Measurements from ENCODE around the gene BCL6B.

BCL6B gene

DNA sequence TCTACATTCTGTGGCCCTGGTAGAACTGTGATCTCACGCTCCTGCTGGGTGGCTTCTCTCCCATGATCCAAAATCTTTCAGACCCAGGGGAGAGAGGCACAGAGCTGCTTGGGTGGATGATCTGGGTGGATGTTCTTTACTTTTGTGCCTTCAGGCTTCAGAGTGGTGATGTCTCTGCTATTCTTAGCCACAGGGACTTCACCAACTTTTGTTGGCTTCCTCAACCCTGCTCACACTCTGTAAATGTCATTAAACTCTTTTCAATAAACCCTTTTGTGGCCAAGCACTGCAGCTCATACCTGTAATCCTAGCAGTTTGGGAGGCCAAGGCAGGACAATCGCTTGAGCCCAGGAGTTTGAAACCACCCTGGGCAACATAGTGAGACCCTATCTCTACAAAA lies 49.6 kb downstream of the BCL6B start:
- H3K27ac ChIP-seq (ENCODE audit: low read depth, low read length, poor library complexity, severe bottlenecking): no peak overlapping the region
- H3K9me3 ChIP-seq (ENCODE audit: low read length): no peaks in the 10 kb centered on the region
- no peak overlapping the region for H3K9ac ChIP-seq (ENCODE audit: low read length)
- H3F3A ChIP-seq (ENCODE audit: insufficient read depth, low read length): no peaks in the 10 kb centered on the region
- H4K20me1 ChIP-seq (ENCODE audit: insufficient read depth, low read length): no peaks in the 10 kb centered on the region
- no peaks in the 10 kb centered on the region; the same call in 1 of the 2 replicates for H3K36me3 ChIP-seq (ENCODE audit: insufficient read depth, low read length)
- H2AFZ ChIP-seq (ENCODE audit: low read length): no peak overlapping the region
- TF ChIP-seq EZH2 (IDR thresholded peaks at IDR 0.05; ENCODE audit: borderline replicate concordance, low read length): no peak
- TF ChIP-seq, protein P1, sequence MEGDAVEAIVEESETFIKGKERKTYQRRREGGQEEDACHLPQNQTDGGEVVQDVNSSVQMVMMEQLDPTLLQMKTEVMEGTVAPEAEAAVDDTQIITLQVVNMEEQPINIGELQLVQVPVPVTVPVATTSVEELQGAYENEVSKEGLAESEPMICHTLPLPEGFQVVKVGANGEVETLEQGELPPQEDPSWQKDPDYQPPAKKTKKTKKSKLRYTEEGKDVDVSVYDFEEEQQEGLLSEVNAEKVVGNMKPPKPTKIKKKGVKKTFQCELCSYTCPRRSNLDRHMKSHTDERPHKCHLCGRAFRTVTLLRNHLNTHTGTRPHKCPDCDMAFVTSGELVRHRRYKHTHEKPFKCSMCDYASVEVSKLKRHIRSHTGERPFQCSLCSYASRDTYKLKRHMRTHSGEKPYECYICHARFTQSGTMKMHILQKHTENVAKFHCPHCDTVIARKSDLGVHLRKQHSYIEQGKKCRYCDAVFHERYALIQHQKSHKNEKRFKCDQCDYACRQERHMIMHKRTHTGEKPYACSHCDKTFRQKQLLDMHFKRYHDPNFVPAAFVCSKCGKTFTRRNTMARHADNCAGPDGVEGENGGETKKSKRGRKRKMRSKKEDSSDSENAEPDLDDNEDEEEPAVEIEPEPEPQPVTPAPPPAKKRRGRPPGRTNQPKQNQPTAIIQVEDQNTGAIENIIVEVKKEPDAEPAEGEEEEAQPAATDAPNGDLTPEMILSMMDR (IDR thresholded peaks at IDR 0.05; ENCODE audit: low read length): no peak
- peaks cover 8% of the 10 kb centered on the region; the same call in 1 of the 2 replicates for H3K27me3 ChIP-seq (ENCODE audit: insufficient read depth, low read length)
- no peaks in the 10 kb centered on the region for H3K4me1 ChIP-seq (ENCODE audit: insufficient read depth, low read length, severe bottlenecking)
- H3K4me3 ChIP-seq (ENCODE audit: low read depth, low read length, poor library complexity, severe bottlenecking): no peak overlapping the region
- no peaks in the 10 kb centered on the region for H3K79me2 ChIP-seq (ENCODE audit: insufficient read depth, low read length)
- H3K9me2 ChIP-seq (ENCODE audit: low read depth, low read length): no peaks in the 10 kb centered on the region
- no peak overlapping the region for H3K4me2 ChIP-seq (ENCODE audit: low read length)

DNA sequence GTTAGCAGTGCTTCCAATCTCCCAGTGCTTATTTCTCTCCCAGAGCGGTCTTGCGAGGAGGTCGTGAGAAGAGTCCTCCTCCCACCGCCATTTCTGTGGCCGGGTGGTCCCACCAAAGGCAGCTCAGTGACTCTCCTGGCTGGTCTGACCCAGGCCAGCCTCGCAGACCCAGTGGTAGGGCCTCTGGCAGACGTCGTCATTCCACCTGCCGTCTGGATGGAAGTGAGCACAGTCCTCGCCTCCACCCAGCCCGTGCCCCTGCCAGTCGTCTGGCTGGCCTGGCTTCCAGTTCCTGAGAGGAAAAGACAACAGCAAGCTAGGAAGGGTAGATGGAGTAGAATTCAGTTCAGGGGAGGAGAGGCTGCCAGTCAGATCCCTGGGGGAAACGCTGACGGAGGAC lies 52.1 kb downstream of the BCL6B start:
- Histone ChIP-seq H3K9me2 (ENCODE audit: low read depth, low read length) (no peaks in the 10 kb centered on the region), H3K4me2 (ENCODE audit: low read length) (no peak overlapping the region), H2AFZ (ENCODE audit: low read length) (no peak overlapping the region), H3K9me3 (ENCODE audit: low read length) (no peaks in the 10 kb centered on the region), H3K4me3 (ENCODE audit: low read depth, low read length, poor library complexity, severe bottlenecking) (no peak overlapping the region), H3F3A (ENCODE audit: insufficient read depth, low read length) (no peaks in the 10 kb centered on the region), H3K36me3 (ENCODE audit: insufficient read depth, low read length) (no peaks in the 10 kb centered on the region), H3K27me3 (ENCODE audit: insufficient read depth, low read length) (peaks cover 2% of the 10 kb centered on the region; the same call in 1 of the 2 replicates), H4K20me1 (ENCODE audit: insufficient read depth, low read length) (no peaks in the 10 kb centered on the region), H3K27ac (ENCODE audit: low read depth, low read length, poor library complexity, severe bottlenecking) (no peak overlapping the region), H3K4me1 (ENCODE audit: insufficient read depth, low read length, severe bottlenecking) (no peaks in the 10 kb centered on the region), H3K9ac (ENCODE audit: low read length) (no peak overlapping the region), H3K79me2 (ENCODE audit: insufficient read depth, low read length) (no peaks in the 10 kb centered on the region)
- TF ChIP-seq EZH2 (IDR thresholded peaks at IDR 0.05; ENCODE audit: borderline replicate concordance, low read length): no peak

DNA sequence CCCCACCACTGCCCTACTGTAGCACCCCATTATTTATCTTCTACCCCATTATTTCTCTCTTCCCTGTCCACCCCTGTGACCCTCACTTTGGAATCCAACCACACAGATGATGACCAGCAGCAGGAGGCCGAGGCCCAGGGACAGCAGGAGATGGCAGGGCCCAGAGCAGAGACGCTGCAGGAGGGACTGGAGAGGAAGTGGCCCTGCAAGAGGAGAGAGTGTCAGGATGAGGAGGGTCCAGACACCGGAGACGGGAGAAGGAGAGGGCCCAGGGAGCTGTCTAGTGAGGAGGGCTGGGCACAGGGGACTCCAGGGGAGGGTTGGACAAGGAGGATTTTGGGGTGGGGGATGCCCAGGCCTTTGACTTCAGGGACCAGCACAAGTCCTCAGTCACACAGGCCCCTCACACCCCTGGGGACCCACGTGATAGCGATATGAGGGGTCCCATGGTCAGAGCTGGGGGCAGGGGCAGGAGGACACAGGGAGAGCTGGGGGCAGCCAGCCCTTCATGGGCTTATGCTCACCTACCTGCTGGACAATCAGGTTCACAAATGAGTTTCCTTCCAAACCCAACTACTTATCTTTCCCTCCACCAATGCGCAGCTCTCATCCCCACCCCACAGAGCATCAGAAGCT lies 55.2 kb downstream of the BCL6B start:
- H3K9me2 ChIP-seq (ENCODE audit: low read depth, low read length): no peaks in the 10 kb centered on the region
- TF ChIP-seq, protein P1 (IDR thresholded peaks at IDR 0.05; ENCODE audit: low read length): no peak
- TF ChIP-seq EZH2 (IDR thresholded peaks at IDR 0.05; ENCODE audit: borderline replicate concordance, low read length): no peak
- H3K4me2 ChIP-seq (ENCODE audit: low read length): no peak overlapping the region
- no peak overlapping the region for H3K9ac ChIP-seq (ENCODE audit: low read length)
- H4K20me1 ChIP-seq (ENCODE audit: insufficient read depth, low read length): no peaks in the 10 kb centered on the region
- H3K79me2 ChIP-seq (ENCODE audit: insufficient read depth, low read length): no peaks in the 10 kb centered on the region
- H3K4me1 ChIP-seq (ENCODE audit: insufficient read depth, low read length, severe bottlenecking): no peaks in the 10 kb centered on the region
- H3K36me3 ChIP-seq (ENCODE audit: insufficient read depth, low read length): no peaks in the 10 kb centered on the region
- peaks cover 2% of the 10 kb centered on the region; the same call in 1 of the 2 replicates for H3K27me3 ChIP-seq (ENCODE audit: insufficient read depth, low read length)
- no peak overlapping the region for H3K27ac ChIP-seq (ENCODE audit: low read depth, low read length, poor library complexity, severe bottlenecking)
- H2AFZ ChIP-seq (ENCODE audit: low read length): no peak overlapping the region
- no peaks in the 10 kb centered on the region for H3F3A ChIP-seq (ENCODE audit: insufficient read depth, low read length)
- no peaks in the 10 kb centered on the region for H3K9me3 ChIP-seq (ENCODE audit: low read length)
- H3K4me3 ChIP-seq (ENCODE audit: low read depth, low read length, poor library complexity, severe bottlenecking): no peak overlapping the region

DNA sequence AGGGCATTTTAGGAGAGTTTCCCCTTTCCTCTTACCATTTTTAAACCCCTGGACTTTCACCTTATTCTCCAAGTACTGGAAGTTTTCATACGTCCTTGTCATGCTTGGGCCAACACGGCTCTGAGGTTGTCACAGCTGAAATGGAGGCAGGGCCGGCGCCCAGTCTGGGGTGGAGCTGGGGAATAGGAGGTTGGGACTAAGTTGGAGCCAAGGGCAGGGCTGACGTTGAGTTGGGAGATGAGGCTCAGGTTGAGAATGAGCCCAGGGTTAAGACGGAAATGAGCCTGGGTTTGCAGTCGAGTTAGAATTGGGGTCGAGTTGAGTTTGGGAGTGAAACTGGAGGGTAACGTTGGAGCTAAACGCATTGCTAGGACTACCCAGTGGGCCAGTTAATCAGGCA lies 55.9 kb downstream of the BCL6B start:
- no peak overlapping the region for H3K9ac ChIP-seq (ENCODE audit: low read length)
- H2AFZ ChIP-seq (ENCODE audit: low read length): no peak overlapping the region
- H4K20me1 ChIP-seq (ENCODE audit: insufficient read depth, low read length): no peaks in the 10 kb centered on the region
- peaks cover 2% of the 10 kb centered on the region; the same call in 1 of the 2 replicates for H3K27me3 ChIP-seq (ENCODE audit: insufficient read depth, low read length)
- H3K4me1 ChIP-seq (ENCODE audit: insufficient read depth, low read length, severe bottlenecking): no peaks in the 10 kb centered on the region
- H3K79me2 ChIP-seq (ENCODE audit: insufficient read depth, low read length): no peaks in the 10 kb centered on the region
- TF ChIP-seq, protein P1 (IDR thresholded peaks at IDR 0.05; ENCODE audit: low read length): no peak
- no peak overlapping the region for H3K27ac ChIP-seq (ENCODE audit: low read depth, low read length, poor library complexity, severe bottlenecking)
- no peak overlapping the region for H3K4me2 ChIP-seq (ENCODE audit: low read length)
- H3K36me3 ChIP-seq (ENCODE audit: insufficient read depth, low read length): no peaks in the 10 kb centered on the region
- no peaks in the 10 kb centered on the region for H3K9me3 ChIP-seq (ENCODE audit: low read length)
- no peak overlapping the region for H3K4me3 ChIP-seq (ENCODE audit: low read depth, low read length, poor library complexity, severe bottlenecking)
- no peaks in the 10 kb centered on the region for H3F3A ChIP-seq (ENCODE audit: insufficient read depth, low read length)
- H3K9me2 ChIP-seq (ENCODE audit: low read depth, low read length): no peaks in the 10 kb centered on the region

Data from OCI-LY1 (cell line).